Tibial artery (tissue), 4 donors: ENCODE results near the gene CCSER1.

Source experiments
- DNase-seq, 2 donors: peaks; one replicate each; pipeline ENCODE4 v3.0.0-alpha.2; 2019
- H3K27ac ChIP-seq, 2 donors: fragments of 200-600 bp; sonication (generic) in 1 of 2; 1 replicate in 1 of 2; 2 replicates in 1 of 2; pipeline ENCODE4 v1.5.1; 2018 to 2019; ENCODE audit warnings: mild to moderate bottlenecking in 1 of 2
- H3K27me3 ChIP-seq, 2 donors: fragments of 200-600 bp; sonication (generic) in 1 of 2; one replicate each; pipeline versions ENCODE4 v1.5.1 to v1.6.0; 2016 to 2019
- H3K36me3 ChIP-seq, 3 donors: fragments of 200-600 bp; sonication (generic) in 2 of 3; one replicate each; pipeline ENCODE4 v1.5.1; 2016 to 2019; ENCODE audit warnings: mild to moderate bottlenecking in 2 of 3
- H3K4me1 ChIP-seq, 4 donors: fragments of 200-600 bp; sonication (generic) in 2 of 4; 1 replicate in 3 of 4; 2 replicates in 1 of 4; pipeline ENCODE4 v1.5.1; 2016 to 2019
- H3K4me3 ChIP-seq, 2 donors: fragments of 200-600 bp; sonication (generic) in 1 of 2; 1 replicate in 1 of 2; 2 replicates in 1 of 2; pipeline ENCODE4 v1.5.1; 2018 to 2019; ENCODE audit warnings: mild to moderate bottlenecking in 2 of 2
- H3K9me3 ChIP-seq, 3 donors: fragments of 200-600 bp; sonication (generic) in 1 of 3; one replicate each; pipeline ENCODE4 v1.5.1; 2016 to 2019
- intact Hi-C: fragments of 100-400 bp; cut with DNase I; formaldehyde crosslinking; loops from one replicate; pipeline ENCODE4 v1.15.0; 2023; ENCODE audit warnings: low total_unique reads
- TF ChIP-seq, protein P1 (sequence below), 2 experiments: fragments of 200-600 bp in 1 of 2; fragments of 450-650 bp in 1 of 2; IDR thresholded peaks; one replicate each; pipeline ENCODE4 v1.5.1; 2017 to 2019; ENCODE audit warnings: antibody characterized with exemption in 2 of 2, mild to moderate bottlenecking in 1 of 2, moderate library complexity in 1 of 2

The CCSER1 gene

DNA sequence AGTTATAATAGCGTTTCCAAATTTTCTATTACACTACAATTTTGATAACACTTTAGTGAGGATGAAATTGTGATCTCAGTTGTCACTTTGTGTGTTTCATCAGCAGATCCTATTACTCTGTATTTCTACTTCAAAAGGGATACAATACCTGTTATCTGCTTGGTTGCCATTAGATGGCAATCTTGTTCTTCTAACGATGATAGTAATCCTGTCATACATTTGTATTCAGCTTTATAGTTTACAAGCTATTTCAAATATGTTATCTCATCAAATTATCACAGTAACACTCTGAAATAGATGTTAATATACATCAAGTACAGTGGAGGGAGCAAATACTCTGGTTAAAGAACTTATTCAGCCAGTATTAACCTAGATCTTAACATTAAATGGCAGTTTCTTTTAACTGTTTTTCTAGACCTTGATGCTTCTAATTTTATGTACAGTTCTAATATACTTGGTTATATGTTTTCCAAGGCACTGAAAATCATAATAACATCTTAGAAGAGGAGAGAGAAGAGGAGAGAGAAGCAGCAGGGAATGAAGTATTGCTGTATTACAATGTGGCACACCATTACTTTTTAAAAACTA is 292.0 kb downstream of the CCSER1 start:
- H3K9me3 ChIP-seq: no peaks in the 10 kb centered on the region
- TF ChIP-seq, protein P1, sequence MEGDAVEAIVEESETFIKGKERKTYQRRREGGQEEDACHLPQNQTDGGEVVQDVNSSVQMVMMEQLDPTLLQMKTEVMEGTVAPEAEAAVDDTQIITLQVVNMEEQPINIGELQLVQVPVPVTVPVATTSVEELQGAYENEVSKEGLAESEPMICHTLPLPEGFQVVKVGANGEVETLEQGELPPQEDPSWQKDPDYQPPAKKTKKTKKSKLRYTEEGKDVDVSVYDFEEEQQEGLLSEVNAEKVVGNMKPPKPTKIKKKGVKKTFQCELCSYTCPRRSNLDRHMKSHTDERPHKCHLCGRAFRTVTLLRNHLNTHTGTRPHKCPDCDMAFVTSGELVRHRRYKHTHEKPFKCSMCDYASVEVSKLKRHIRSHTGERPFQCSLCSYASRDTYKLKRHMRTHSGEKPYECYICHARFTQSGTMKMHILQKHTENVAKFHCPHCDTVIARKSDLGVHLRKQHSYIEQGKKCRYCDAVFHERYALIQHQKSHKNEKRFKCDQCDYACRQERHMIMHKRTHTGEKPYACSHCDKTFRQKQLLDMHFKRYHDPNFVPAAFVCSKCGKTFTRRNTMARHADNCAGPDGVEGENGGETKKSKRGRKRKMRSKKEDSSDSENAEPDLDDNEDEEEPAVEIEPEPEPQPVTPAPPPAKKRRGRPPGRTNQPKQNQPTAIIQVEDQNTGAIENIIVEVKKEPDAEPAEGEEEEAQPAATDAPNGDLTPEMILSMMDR (IDR thresholded peaks at IDR 0.05): peak in 1 of 2 experiments; percentile 43
- H3K4me1 ChIP-seq: no peaks in the 10 kb centered on the region
- intact Hi-C loops: no loop called here
- no peak overlapping the region for H3K27ac ChIP-seq
- no peaks in the 10 kb centered on the region for H3K27me3 ChIP-seq
- DNase-seq: no peak
- H3K4me3 ChIP-seq: no peak overlapping the region
- no peaks in the 10 kb centered on the region for H3K36me3 ChIP-seq

DNA sequence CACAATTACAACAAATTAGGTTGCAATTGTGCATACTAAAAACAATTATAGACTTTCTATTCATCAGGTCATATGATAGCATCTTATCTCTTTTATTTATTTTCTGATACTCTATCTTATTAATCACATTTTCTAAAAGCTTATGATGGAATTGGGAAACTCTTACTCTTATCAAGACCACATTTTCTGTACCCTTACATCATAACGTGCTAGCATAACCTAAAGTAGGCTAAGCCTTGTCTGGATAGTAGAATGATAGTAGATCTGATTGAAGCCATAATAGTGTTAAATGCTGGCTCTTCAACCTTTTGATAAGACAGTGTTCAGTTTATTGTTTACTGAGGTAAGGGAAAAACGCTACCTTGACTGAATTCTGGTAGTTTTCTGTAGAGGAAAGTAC is 294.0 kb downstream of the CCSER1 start:
- Histone ChIP-seq H3K36me3 (no peaks in the 10 kb centered on the region), H3K9me3 (no peaks in the 10 kb centered on the region), H3K4me3 (no peak overlapping the region), H3K27me3 (no peaks in the 10 kb centered on the region), H3K27ac (no peak overlapping the region), H3K4me1 (no peaks in the 10 kb centered on the region)
- intact Hi-C loops: no loop called here
- TF ChIP-seq, protein P1 (IDR thresholded peaks at IDR 0.05): no peak
- no peak for DNase-seq

DNA sequence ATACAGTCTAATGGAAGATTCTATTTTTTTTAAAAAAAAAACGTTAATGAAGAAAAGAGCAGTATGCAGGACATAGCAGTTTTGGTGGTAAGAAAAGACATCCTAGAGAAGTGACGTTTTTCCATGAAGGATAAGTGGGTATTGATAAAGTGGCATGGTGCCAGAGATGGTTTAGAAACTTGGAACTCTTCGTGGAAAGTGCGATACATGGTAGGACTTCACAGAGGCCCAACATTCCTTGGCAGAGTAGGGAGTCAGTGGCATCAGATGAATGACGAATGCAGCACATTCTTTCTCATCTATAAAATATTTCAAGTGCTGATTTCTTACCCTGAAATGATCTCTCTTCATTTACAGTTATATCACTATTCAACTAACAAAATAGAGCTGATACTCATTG is 298.7 kb downstream of the CCSER1 start:
- no peaks in the 10 kb centered on the region for H3K36me3 ChIP-seq
- intact Hi-C loops: no loop called here
- no peaks in the 10 kb centered on the region for H3K27me3 ChIP-seq
- no peaks in the 10 kb centered on the region for H3K4me1 ChIP-seq
- no peak overlapping the region for H3K4me3 ChIP-seq
- no peak overlapping the region for H3K27ac ChIP-seq
- H3K9me3 ChIP-seq: no peaks in the 10 kb centered on the region
- no peak for DNase-seq
- TF ChIP-seq, protein P1 (IDR thresholded peaks at IDR 0.05): no peak

DNA sequence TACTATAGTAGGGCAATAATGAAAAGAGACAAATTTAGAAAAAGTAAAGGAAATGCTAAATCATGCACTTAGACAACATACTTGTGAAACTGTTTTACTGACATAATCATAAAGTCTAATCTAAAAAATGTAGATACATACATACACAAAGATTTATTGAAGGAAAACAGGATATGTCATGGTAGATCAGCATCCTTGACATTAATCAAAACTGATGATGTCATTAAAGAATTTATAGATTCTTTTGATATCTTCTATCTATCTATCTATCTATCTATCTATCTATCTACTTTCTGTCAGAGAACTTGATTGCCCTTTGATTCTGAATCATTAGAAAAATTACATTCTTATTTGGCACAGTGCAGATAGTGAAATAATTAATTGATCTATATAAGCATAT is 311.3 kb downstream of the CCSER1 start:
- H3K36me3 ChIP-seq: no peaks in the 10 kb centered on the region
- H3K9me3 ChIP-seq: no peaks in the 10 kb centered on the region
- DNase-seq: no peak
- intact Hi-C loops: no loop called here
- no peak overlapping the region for H3K4me3 ChIP-seq
- H3K27me3 ChIP-seq: no peaks in the 10 kb centered on the region
- H3K27ac ChIP-seq: no peak overlapping the region
- no peaks in the 10 kb centered on the region for H3K4me1 ChIP-seq
- TF ChIP-seq, protein P1 (IDR thresholded peaks at IDR 0.05): no peak

DNA sequence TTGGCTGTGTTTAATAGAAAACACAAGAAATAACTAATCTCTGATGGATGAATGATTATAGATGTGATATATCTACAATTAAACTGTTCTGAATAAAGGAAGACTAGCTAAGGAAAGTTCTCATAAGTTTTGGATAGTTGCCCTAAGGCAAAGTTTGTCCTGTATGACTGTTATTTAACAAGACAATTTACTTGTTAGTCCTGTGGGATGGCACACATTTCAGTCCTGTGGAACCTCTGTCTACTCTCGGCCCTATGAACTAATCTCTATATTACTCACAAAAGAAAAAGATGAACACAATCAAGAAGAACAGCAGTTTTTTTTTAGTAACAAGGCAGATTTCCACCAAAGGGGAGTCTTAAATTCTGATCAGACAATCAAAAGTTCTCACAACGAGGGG is 314.6 kb downstream of the CCSER1 start:
- Histone ChIP-seq H3K36me3 (no peaks in the 10 kb centered on the region), H3K27ac (no peak overlapping the region), H3K9me3 (no peaks in the 10 kb centered on the region), H3K27me3 (no peaks in the 10 kb centered on the region), H3K4me1 (no peaks in the 10 kb centered on the region), H3K4me3 (no peak overlapping the region)
- DNase-seq: no peak
- TF ChIP-seq, protein P1 (IDR thresholded peaks at IDR 0.05): no peak
- intact Hi-C loops: no loop called here

DNA sequence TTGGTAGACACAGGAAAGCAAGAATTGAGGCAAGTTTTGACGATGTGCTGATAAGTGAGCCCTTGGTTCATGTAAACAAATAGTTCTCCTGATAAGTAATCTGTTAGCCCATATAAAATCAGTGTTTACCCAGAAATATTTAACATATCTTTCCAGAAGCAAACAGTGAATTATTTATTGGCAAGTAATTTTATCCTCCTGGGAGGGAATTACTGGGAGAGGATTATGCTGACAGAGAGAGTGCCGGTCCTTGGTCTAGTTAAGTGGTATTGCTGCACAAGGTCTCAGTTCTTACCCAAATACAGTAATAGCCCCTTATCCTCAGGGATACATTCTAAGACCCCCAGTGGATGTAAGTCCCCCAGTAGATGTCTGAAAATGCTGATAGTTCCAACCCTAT is 315.4 kb downstream of the CCSER1 start:
- no peak overlapping the region for H3K4me3 ChIP-seq
- H3K27me3 ChIP-seq: no peaks in the 10 kb centered on the region
- H3K4me1 ChIP-seq: no peaks in the 10 kb centered on the region
- intact Hi-C loops: no loop called here
- H3K36me3 ChIP-seq: no peaks in the 10 kb centered on the region
- no peak overlapping the region for H3K27ac ChIP-seq
- DNase-seq: no peak
- TF ChIP-seq, protein P1 (IDR thresholded peaks at IDR 0.05): no peak
- no peaks in the 10 kb centered on the region for H3K9me3 ChIP-seq
